Stimulated activated CD4-positive, alpha-beta T cell treated with anti-CD3 and anti-CD28 coated beads, Interleukin-1b, Interleukin-23, amount 100 ng/mL, for 24 hours (primary cell): ENCODE data around the gene METAP1.
"Not testable (repeated sequence)": the region's sequence is repeated elsewhere in the genome, so short reads cannot be mapped to it uniquely, and the experiment has no call there.

Experiments used
- DNase-seq, 4 experiments: peaks; one replicate each; pipeline ENCODE4 v3.0.0-alpha.2; 2020; ENCODE audit warnings: low read depth in 4 of 4, low spot score in 1 of 4

Gene METAP1

GRCh38 chr4:99091216-99091575, 95.7 kb downstream of the METAP1 start:
- no peak for DNase-seq

GRCh38 chr4:99091841-99092240, 96.3 kb downstream of the METAP1 start:
- DNase-seq, result not testable (repeated sequence)

DNA sequence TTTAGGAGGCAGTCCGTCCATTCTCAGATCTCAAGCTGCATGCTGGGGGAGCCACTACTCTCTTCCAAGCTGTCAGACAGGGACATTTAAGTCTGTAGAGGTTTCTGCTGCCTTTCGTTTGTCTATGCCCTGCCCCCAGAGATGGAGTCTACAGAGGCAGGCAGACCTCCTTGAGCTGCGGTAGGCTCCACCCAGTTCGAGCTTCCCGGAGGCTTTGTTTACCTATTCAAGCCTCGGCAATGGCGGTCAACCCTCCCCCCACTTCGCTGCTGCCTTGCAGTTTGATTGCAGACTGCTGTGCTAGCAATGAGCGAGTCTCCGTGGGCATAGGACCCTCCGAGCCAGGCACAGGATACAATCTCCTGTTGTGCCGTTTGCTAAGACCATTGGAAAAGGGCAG, 103.8 kb downstream of the METAP1 start:
- no peak for DNase-seq

DNA sequence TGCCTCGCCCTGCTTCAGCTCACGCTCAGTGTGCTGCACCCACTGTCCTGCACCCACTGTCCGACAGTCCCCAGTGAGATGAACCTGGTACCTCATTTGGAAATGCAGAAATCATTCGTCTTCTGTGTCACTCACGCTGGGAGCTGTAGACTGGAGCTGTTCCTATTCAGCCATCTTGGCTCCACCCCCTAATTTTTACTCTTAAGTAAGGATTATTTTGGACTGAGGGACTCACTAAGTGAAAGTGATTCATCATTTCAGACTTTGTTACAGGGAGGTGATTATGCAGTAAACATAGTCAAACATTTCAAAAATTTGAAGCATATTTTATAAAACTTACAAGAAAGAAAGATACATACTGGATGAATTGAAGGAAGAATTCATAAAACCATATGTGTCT, 104.3 kb downstream of the METAP1 start:
- not testable (repeated sequence) for DNase-seq

- DNase-seq, result no peak
Measured at GRCh38 chr4:99100876-99101275, 105.4 kb downstream of the METAP1 start.

GRCh38 chr4:99102634-99103033, 107.1 kb downstream of the METAP1 start:
- no peak for DNase-seq

- no peak for DNase-seq
Measured at GRCh38 chr4:99103166-99103565, 107.6 kb downstream of the METAP1 start.

- DNase-seq, result no peak
Measured at GRCh38 chr4:99104153-99104552, 108.6 kb downstream of the METAP1 start.

GRCh38 chr4:99109286-99109685, 113.8 kb downstream of the METAP1 start:
- DNase-seq, result not testable (repeated sequence)
